KMS-11 (cell line): Measurements from ENCODE around the gene APBA2.

Experiments used
- H2AFZ ChIP-seq: fragments of 200-600 bp; sonication (generic); 2 replicates; pipeline ENCODE4 v1.6.1; 2016; ENCODE audit warnings: antibody characterized with exemption, mixed run types, low read depth
- H3K27ac ChIP-seq: fragments of 200-600 bp; sonication (generic); 2 replicates; pipeline ENCODE4 v1.6.1; 2016; ENCODE audit warnings: mild to moderate bottlenecking, mixed run types
- H3K27me3 ChIP-seq: fragments of 200-600 bp; sonication (generic); 2 replicates; pipeline ENCODE4 v1.6.1; 2017; ENCODE audit warnings: mild to moderate bottlenecking, low read depth, mixed run types, moderate library complexity; ENCODE audit not compliant: insufficient read depth
- H3K36me3 ChIP-seq: fragments of 200-600 bp; sonication (generic); 2 replicates; pipeline ENCODE4 v1.6.1; 2017; ENCODE audit warnings: mild to moderate bottlenecking, mixed run types; ENCODE audit not compliant: insufficient read depth
- H3K4me1 ChIP-seq: fragments of 200-600 bp; sonication (generic); 2 replicates; pipeline ENCODE4 v1.6.1; 2016; ENCODE audit warnings: mild to moderate bottlenecking, low read depth, mixed run types; ENCODE audit not compliant: poor library complexity, severe bottlenecking
- H3K4me2 ChIP-seq: fragments of 200-600 bp; sonication (generic); 2 replicates; pipeline ENCODE4 v1.7.0; 2016; ENCODE audit warnings: mild to moderate bottlenecking, mixed run types
- H3K4me3 ChIP-seq: fragments of 200-600 bp; sonication (generic); IDR thresholded peaks from 2 replicates; pipeline ENCODE4 v1.6.1; 2017; ENCODE audit warnings: low read depth, low read length, mixed read lengths; ENCODE audit not compliant: insufficient read depth
- H3K79me2 ChIP-seq: fragments of 200-600 bp; sonication (generic); 2 replicates; pipeline ENCODE4 v1.6.1; 2016; ENCODE audit warnings: low read depth, mixed run types; ENCODE audit not compliant: insufficient read depth
- H3K9ac ChIP-seq: fragments of 200-600 bp; sonication (generic); 2 replicates; pipeline ENCODE4 v1.6.1; 2016; ENCODE audit warnings: mild to moderate bottlenecking, mixed run types
- H4K20me1 ChIP-seq: fragments of 200-600 bp; sonication (generic); 2 replicates; pipeline ENCODE4 v1.6.1; 2016; ENCODE audit warnings: mild to moderate bottlenecking, mixed run types; ENCODE audit not compliant: insufficient read depth
- CTCF ChIP-seq: fragments of 200-600 bp; sonication (generic); conservative IDR thresholded peaks from 2 replicates; pipeline ENCODE4 v1.6.1; 2017; ENCODE audit warnings: low read depth, mild to moderate bottlenecking, antibody characterized with exemption, low read length, moderate library complexity, mixed read lengths

The APBA2 gene

DNA sequence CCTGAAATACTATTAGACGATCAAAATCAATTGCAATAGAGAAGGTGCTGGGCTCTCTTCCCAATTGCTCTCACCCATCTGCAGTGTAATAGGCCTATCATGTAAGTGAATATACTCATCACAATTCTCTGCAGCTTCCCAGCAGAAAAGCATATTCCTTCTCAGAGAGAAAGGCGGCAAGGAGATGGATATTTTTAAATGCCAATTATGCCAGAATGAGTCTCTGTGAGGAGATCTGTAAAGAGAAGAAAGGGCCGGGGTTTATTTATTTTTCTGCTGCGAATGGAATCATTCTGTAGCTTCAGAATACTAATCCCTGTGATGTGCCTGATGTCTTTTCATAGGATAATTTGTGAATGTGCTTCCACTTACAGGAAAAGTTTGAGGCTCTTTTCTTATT, 112.0 kb downstream of the APBA2 start:
- no peak for TF ChIP-seq CTCF
- H3K4me2 ChIP-seq, result no peak overlapping the region
- H3K36me3 ChIP-seq, result no peaks in the 10 kb centered on the region
- H2AFZ ChIP-seq, result no peak overlapping the region
- H3K4me1 ChIP-seq, result no peaks in the 10 kb centered on the region
- H3K4me3 ChIP-seq, result no peak overlapping the region
- no peaks in the 10 kb centered on the region for H3K79me2 ChIP-seq
- no peak overlapping the region for H3K27ac ChIP-seq
- no peak overlapping the region for H3K9ac ChIP-seq
- H4K20me1 ChIP-seq, result no peaks in the 10 kb centered on the region
- no peaks in the 10 kb centered on the region for H3K27me3 ChIP-seq

GRCh38 chr15:28998511-28998910, 112.7 kb downstream of the APBA2 start:
- Histone ChIP-seq H3K79me2 (no peaks in the 10 kb centered on the region), H4K20me1 (no peaks in the 10 kb centered on the region), H3K4me1 (no peaks in the 10 kb centered on the region), H3K27ac (no peak overlapping the region), H3K4me2 (no peak overlapping the region), H3K9ac (no peak overlapping the region), H3K27me3 (no peaks in the 10 kb centered on the region), H3K36me3 (no peaks in the 10 kb centered on the region), H3K4me3 (no peak overlapping the region), H2AFZ (no peak overlapping the region)
- no peak for TF ChIP-seq CTCF

DNA sequence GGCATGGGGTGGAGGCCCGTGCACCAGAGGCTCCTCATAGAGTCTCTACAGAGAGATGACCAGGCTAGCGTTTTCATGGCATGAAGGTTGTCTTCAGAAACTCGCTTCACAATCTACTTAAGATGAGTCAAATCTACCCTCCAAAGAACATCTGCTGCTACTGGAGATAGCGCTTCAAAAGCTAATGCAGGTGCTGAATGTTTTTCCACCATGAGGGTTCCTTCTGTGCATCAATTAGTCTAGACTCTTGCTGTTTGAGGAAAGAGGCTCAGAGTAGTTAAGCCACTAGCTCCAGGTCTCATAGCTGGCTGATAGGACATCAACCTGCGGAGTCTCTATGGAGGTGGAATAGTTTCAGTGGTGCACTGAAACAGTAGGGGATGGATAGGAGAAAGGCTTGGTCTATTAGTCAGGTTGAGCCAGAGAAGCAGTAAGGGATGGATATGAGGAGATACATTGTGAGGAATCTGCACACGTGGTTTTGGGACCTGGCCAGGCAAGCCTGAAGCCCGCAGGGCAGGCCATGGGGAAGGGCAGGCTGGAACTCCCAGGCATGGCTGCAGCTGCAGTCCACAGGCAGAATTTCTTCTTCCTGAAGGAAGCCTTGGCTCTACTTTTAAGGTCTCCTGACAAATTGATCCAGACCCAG, 117.5 kb downstream of the APBA2 start:
- H3K79me2 ChIP-seq, result no peaks in the 10 kb centered on the region

DNA sequence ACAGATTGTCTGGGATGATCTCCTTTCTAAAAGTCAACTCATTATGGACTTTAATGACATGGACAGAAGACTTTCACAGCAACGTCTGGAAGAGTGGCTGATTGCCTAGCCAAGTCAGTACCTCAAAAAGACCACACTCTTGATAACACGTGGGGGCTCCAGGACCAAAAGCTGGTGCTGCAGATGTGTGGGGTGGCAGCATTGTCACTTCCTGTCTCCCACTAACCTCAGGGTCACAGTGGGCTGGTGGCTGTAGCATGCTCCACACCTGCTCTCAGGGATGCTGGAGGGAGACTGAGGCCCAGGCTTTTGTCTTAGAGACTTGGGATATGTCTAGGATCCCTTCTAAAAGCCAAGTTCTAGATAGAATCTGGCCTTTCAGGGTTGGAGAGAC, 118.1 kb downstream of the APBA2 start:
- H3K36me3 ChIP-seq, result no peaks in the 10 kb centered on the region
- H3K4me1 ChIP-seq, result no peaks in the 10 kb centered on the region
- no peaks in the 10 kb centered on the region for H3K27me3 ChIP-seq
- no peak overlapping the region for H3K27ac ChIP-seq
- H3K9ac ChIP-seq, result no peak overlapping the region
- H3K4me2 ChIP-seq, result no peak overlapping the region
- TF ChIP-seq CTCF, result no peak
- H2AFZ ChIP-seq, result no peak overlapping the region
- H3K4me3 ChIP-seq, result no peak overlapping the region
- no peaks in the 10 kb centered on the region for H3K79me2 ChIP-seq
- no peaks in the 10 kb centered on the region for H4K20me1 ChIP-seq

More for the DNA sequence above, 117.5 kb downstream of the APBA2 start:
- H3K4me3 ChIP-seq, result no peak overlapping the region
- H3K27me3 ChIP-seq, result no peaks in the 10 kb centered on the region
- no peak overlapping the region for H2AFZ ChIP-seq
- H3K4me1 ChIP-seq, result no peaks in the 10 kb centered on the region
- H3K36me3 ChIP-seq, result no peaks in the 10 kb centered on the region
- no peak overlapping the region for H3K9ac ChIP-seq
- no peak overlapping the region for H3K4me2 ChIP-seq
- TF ChIP-seq CTCF, result no peak
- H3K27ac ChIP-seq, result no peak overlapping the region
- no peaks in the 10 kb centered on the region for H4K20me1 ChIP-seq
